OCI-LY1 (cell line): ENCODE data around the gene NHLRC3.
"Not testable (repeated sequence)": the region's sequence is repeated elsewhere in the genome, so short reads cannot be mapped to it uniquely, and the experiment has no call there.

Source experiments
- H2AFZ ChIP-seq: fragments of 200-600 bp; sonication (generic), shearing (Covaris generic); 2 replicates; pipeline ENCODE4 v1.6.0; 2014; ENCODE audit warnings: antibody characterized with exemption, mild to moderate bottlenecking, low read length
- H3F3A ChIP-seq: fragments of 200-600 bp; sonication (generic), shearing (Covaris generic); 2 replicates; pipeline ENCODE4 v1.6.0; 2014; ENCODE audit warnings: mild to moderate bottlenecking, antibody characterized with exemption, low read length, moderate library complexity; ENCODE audit not compliant: insufficient read depth
- H3K27ac ChIP-seq: fragments of 200-600 bp; sonication (generic); 2 replicates; pipeline ENCODE4 v1.5.1; 2014; ENCODE audit warnings: low read length, mixed run types, mild to moderate bottlenecking, low read depth; ENCODE audit not compliant: poor library complexity, severe bottlenecking
- H3K27me3 ChIP-seq: fragments of 200-600 bp; sonication (generic); 2 replicates; pipeline ENCODE4 v1.6.0; 2014; ENCODE audit warnings: antibody characterized with exemption, mild to moderate bottlenecking, low read length, moderate library complexity; ENCODE audit not compliant: insufficient read depth
- H3K36me3 ChIP-seq: fragments of 200-600 bp; sonication (generic); 2 replicates; pipeline ENCODE4 v1.6.1; 2014; ENCODE audit warnings: mild to moderate bottlenecking, antibody characterized with exemption, low read length, moderate library complexity, mixed read lengths; ENCODE audit not compliant: insufficient read depth
- H3K4me1 ChIP-seq: fragments of 200-600 bp; sonication (generic); 2 replicates; pipeline ENCODE4 v1.5.1; 2014; ENCODE audit warnings: mild to moderate bottlenecking, low read length, moderate library complexity; ENCODE audit not compliant: insufficient read depth, severe bottlenecking
- H3K4me2 ChIP-seq: fragments of 200-600 bp; sonication (generic), shearing (Covaris generic); 2 replicates; pipeline ENCODE4 v1.6.1; 2014; ENCODE audit warnings: low read length
- H3K4me3 ChIP-seq: fragments of 200-600 bp; sonication (generic); 2 replicates; pipeline ENCODE4 v1.5.1; 2014; ENCODE audit warnings: low read length, low read depth, mild to moderate bottlenecking, mixed read lengths; ENCODE audit not compliant: poor library complexity, severe bottlenecking
- H3K79me2 ChIP-seq: fragments of 200-600 bp; shearing (Covaris generic); 2 replicates; pipeline ENCODE4 v1.6.1; 2016; ENCODE audit warnings: mixed run types, low read length, mixed read lengths; ENCODE audit not compliant: insufficient read depth
- H3K9ac ChIP-seq: fragments of 200-600 bp; sonication (generic), shearing (Covaris generic); 2 replicates; pipeline ENCODE4 v1.6.1; 2014; ENCODE audit warnings: mild to moderate bottlenecking, low read length, mixed read lengths
- H3K9me2 ChIP-seq: fragments of 200-600 bp; sonication (generic), shearing (Covaris generic); 2 replicates; pipeline ENCODE4 v1.6.1; 2014; ENCODE audit warnings: low read depth, mild to moderate bottlenecking, low read length, mixed read lengths
- H3K9me3 ChIP-seq: fragments of 200-600 bp; shearing (Covaris generic); 2 replicates; pipeline ENCODE4 v1.6.1; 2014; ENCODE audit warnings: low read length, mixed read lengths
- H4K20me1 ChIP-seq: fragments of 200-600 bp; sonication (generic), shearing (Covaris generic); 2 replicates; pipeline ENCODE4 v1.6.0; 2016; ENCODE audit warnings: mild to moderate bottlenecking, low read length; ENCODE audit not compliant: insufficient read depth
- CTCF ChIP-seq: fragments of 200-600 bp; sonication (generic), shearing (Covaris generic); IDR thresholded peaks from 2 replicates; pipeline ENCODE4 v1.5.1; 2017; ENCODE audit warnings: mild to moderate bottlenecking, antibody characterized with exemption, low read length, moderate library complexity, mixed read lengths
- EZH2 ChIP-seq: fragments of 200-600 bp; sonication (generic), shearing (Covaris generic); IDR thresholded peaks from 2 replicates; pipeline ENCODE4 v1.8.0; 2017; ENCODE audit warnings: borderline replicate concordance, mixed run types, mild to moderate bottlenecking, antibody characterized with exemption, low read length, moderate library complexity, mixed read lengths

Gene NHLRC3

GRCh38 chr13:39072842-39073241 is 34.6 kb downstream of the NHLRC3 start:
- Histone ChIP-seq H3K27me3 (no peaks in the 10 kb centered on the region), H2AFZ (no peak overlapping the region), H3K4me2 (no peak overlapping the region), H3K36me3 (no peaks in the 10 kb centered on the region), H3K79me2 (no peaks in the 10 kb centered on the region), H3K4me1 (no peaks in the 10 kb centered on the region), H3F3A (no peaks in the 10 kb centered on the region), H3K9ac (no peak overlapping the region), H3K4me3 (no peak overlapping the region), H3K9me2 (no peaks in the 10 kb centered on the region), H3K27ac (no peak overlapping the region), H4K20me1 (no peaks in the 10 kb centered on the region), H3K9me3 (no peaks in the 10 kb centered on the region)
- TF ChIP-seq EZH2, result no peak
- no peak for TF ChIP-seq CTCF

- Histone ChIP-seq H2AFZ (no peak overlapping the region), H3K79me2 (no peaks in the 10 kb centered on the region), H3K27ac (no peak overlapping the region), H3K4me1 (no peaks in the 10 kb centered on the region), H3K27me3 (no peaks in the 10 kb centered on the region), H3K4me3 (no peak overlapping the region), H3K36me3 (no peaks in the 10 kb centered on the region), H3K9me2 (no peaks in the 10 kb centered on the region), H3K9me3 (no peaks in the 10 kb centered on the region), H3K9ac (no peak overlapping the region), H3K4me2 (no peak overlapping the region), H4K20me1 (no peaks in the 10 kb centered on the region), H3F3A (no peaks in the 10 kb centered on the region)
- TF ChIP-seq EZH2 (no peak), CTCF (no peak)
Observed at GRCh38 chr13:39073983-39074382, 35.7 kb downstream of the NHLRC3 start.

- not testable (repeated sequence) for H3K4me2 ChIP-seq, H3K4me1 ChIP-seq, H3K9me2 ChIP-seq, H3K36me3 ChIP-seq, H3K27me3 ChIP-seq, H3K4me3 ChIP-seq, H4K20me1 ChIP-seq, H3K9ac ChIP-seq, H2AFZ ChIP-seq, H3K79me2 ChIP-seq, H3F3A ChIP-seq, H3K27ac ChIP-seq, H3K9me3 ChIP-seq
Observed at GRCh38 chr13:39086251-39086945, 48.1 kb downstream of the NHLRC3 start.

GRCh38 chr13:39091586-39091985 is 53.3 kb downstream of the NHLRC3 start:
- TF ChIP-seq CTCF, result no peak
- no peak for TF ChIP-seq EZH2
- H3K9me2 ChIP-seq, result no peaks in the 10 kb centered on the region; the same call in 1 of the 2 replicates
- no peaks in the 10 kb centered on the region for H3K36me3 ChIP-seq
- no peak overlapping the region for H3K4me2 ChIP-seq
- no peak overlapping the region for H3K27ac ChIP-seq
- H3K9ac ChIP-seq, result no peak overlapping the region
- no peaks in the 10 kb centered on the region for H4K20me1 ChIP-seq
- no peaks in the 10 kb centered on the region for H3K27me3 ChIP-seq
- no peak overlapping the region for H3K4me3 ChIP-seq
- H3K4me1 ChIP-seq, result peaks cover 15% of the 10 kb centered on the region
- no peak overlapping the region for H2AFZ ChIP-seq
- no peaks in the 10 kb centered on the region for H3F3A ChIP-seq
- H3K79me2 ChIP-seq, result no peaks in the 10 kb centered on the region
- no peaks in the 10 kb centered on the region for H3K9me3 ChIP-seq
